AG04450 (cell line): ENCODE measurements around the gene BAG3. TPM values are rescaled to one million over a fixed set of nuclear protein-coding genes. Genes with fewer than 3 reads are reported as not detected.

Source experiments
- CTCF ChIA-PET: fragments of 300-600, 350-600 bp; formaldehyde crosslinking; extraction: SDS; loops from one replicate; lab custom pipeline; 2022; ENCODE audit warnings: antibody characterized with exemption, inconsistent platforms; lab: Charles Lee
- POLR2A ChIA-PET: fragments of 350-600 bp; formaldehyde crosslinking; extraction: SDS; loops from one replicate; lab custom pipeline; 2021; ENCODE audit warnings: antibody characterized with exemption, inconsistent platforms; lab: Yijun Ruan, JAX
- DNase-seq: peaks from one replicate; pipeline ENCODE4 v3.0.0-alpha.2; 2011; ENCODE audit warnings: low read depth, low spot score
- H3K27ac ChIP-seq: one replicate; pipeline ENCODE4 v1.5.1; 2012; ENCODE audit warnings: low read depth, low read length, control low read depth
- H3K27me3 ChIP-seq: one replicate; pipeline ENCODE4 v1.6.0; 2012; ENCODE audit warnings: low read length; ENCODE audit not compliant: control insufficient read depth, insufficient read depth
- H3K4me3 ChIP-seq: 2 replicates; pipeline ENCODE4 v1.5.1; 2011; ENCODE audit warnings: mild to moderate bottlenecking, low read depth, low read length, control low read depth
- H3K9me3 ChIP-seq: 2 replicates; pipeline ENCODE4 v1.5.1; 2012; ENCODE audit warnings: low read length; ENCODE audit not compliant: control insufficient read depth, insufficient read depth
- polyA plus RNA-seq: library from polyadenylated mRNA; depleted of rRNA; stranded (reverse); fragments of >200 nt; gene quantifications from 2 replicates; pipeline ENCODE4 v1.2.3, GENCODE V29; 2011
- TF ChIP-seq, protein P1 (sequence below): IDR thresholded peaks from 2 replicates; pipeline ENCODE4 v1.5.1; 2011; ENCODE audit warnings: low read depth, low read length, control low read depth, inconsistent platforms

BAG3 gene
- polyA plus RNA-seq, 1 experiment: 12.7 TPM

GRCh38 chr10:119644205-119644814, 6.9 kb upstream of the BAG3 start:
- Histone ChIP-seq H3K9me3 (peaks cover 8% of the 10 kb centered on the region), H3K4me3 (no peak overlapping the region), H3K27ac (no peak overlapping the region), H3K27me3 (no peaks in the 10 kb centered on the region)
- ChIA-PET CTCF (interaction anchor here (1.0 to 1.9 kb wide), 5 partner anchors 11 to 215 kb away, joined by 3 to 11 read pairs (median 6); no protein-coding TSS in a partner anchor), POLR2A (interaction anchor here (0.9 kb wide), 1 partner anchor 102 kb away, joined by 3 read pairs; the partner anchor contains the start of gene RGS10)
- DNase-seq: no peak
- TF ChIP-seq, protein P1, sequence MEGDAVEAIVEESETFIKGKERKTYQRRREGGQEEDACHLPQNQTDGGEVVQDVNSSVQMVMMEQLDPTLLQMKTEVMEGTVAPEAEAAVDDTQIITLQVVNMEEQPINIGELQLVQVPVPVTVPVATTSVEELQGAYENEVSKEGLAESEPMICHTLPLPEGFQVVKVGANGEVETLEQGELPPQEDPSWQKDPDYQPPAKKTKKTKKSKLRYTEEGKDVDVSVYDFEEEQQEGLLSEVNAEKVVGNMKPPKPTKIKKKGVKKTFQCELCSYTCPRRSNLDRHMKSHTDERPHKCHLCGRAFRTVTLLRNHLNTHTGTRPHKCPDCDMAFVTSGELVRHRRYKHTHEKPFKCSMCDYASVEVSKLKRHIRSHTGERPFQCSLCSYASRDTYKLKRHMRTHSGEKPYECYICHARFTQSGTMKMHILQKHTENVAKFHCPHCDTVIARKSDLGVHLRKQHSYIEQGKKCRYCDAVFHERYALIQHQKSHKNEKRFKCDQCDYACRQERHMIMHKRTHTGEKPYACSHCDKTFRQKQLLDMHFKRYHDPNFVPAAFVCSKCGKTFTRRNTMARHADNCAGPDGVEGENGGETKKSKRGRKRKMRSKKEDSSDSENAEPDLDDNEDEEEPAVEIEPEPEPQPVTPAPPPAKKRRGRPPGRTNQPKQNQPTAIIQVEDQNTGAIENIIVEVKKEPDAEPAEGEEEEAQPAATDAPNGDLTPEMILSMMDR: peak; percentile 43

DNA sequence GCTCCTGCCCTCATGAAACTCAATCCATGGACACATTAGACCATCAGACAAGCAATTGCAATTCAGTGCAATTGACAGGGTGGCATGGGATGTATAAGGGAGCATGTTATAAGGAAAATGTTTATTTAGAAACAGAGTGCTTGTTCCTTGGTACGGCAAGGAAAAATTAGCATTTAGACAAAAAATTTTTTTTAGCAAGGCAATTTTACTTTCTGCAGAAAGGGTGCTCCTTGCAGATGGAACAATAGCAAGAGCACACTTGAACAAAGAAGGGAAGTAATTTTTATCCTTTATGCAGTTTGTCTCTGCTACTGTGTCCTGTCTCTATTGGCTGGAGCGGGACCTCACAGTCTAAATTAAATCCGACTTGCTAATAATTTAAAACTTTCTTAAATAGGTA, 6.2 kb upstream of the BAG3 start:
- ChIA-PET CTCF (interaction anchor here (1.9 kb wide), 2 partner anchors 12 to 36 kb away, joined by 7 to 11 read pairs; no protein-coding TSS in a partner anchor), POLR2A (interaction anchor here (0.9 kb wide), 1 partner anchor 103 kb away, joined by 3 read pairs; the partner anchor contains the start of gene RGS10)
- no peaks in the 10 kb centered on the region for H3K27me3 ChIP-seq
- no peak overlapping the region for H3K27ac ChIP-seq
- DNase-seq: no peak
- no peak overlapping the region for H3K4me3 ChIP-seq
- TF ChIP-seq, protein P1: no peak
- H3K9me3 ChIP-seq: peaks cover 8% of the 10 kb centered on the region

DNA sequence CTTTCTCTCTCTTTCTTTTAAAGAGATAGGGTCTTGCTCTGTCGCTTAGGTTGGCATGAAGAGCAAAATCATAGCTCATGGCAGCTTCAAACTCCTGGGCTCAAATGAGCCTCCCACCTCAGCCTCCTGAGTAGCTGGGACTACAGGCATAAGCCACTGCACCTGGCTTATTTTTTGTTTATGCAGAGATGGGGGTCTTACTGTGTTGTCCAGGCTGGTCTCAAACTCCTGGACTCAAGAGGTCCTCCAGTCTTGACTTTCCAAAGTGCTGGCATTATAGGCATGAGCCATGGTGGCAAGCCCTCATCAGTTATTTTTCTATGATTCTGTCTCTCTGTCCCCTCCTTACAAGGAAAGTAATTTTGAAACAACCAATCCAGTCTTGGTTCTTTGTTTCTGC, 1.1 kb upstream of the BAG3 start:
- H3K27me3 ChIP-seq: no peaks in the 10 kb centered on the region
- H3K4me3 ChIP-seq: no peak overlapping the region
- CTCF ChIA-PET: interaction anchor here (2.0 to 2.3 kb wide), 2 partner anchors 32 to 42 kb away, joined by 4 to 10 read pairs; no protein-coding TSS in a partner anchor
- no peak overlapping the region for H3K27ac ChIP-seq
- DNase-seq: no peak
- H3K9me3 ChIP-seq: peaks cover 4% of the 10 kb centered on the region; the same call in 1 of the 2 replicates
- POLR2A ChIA-PET: interaction anchor here (1.0 to 1.8 kb wide), 2 partner anchors 16 to 223 kb away, joined by 6 to 9 read pairs; partner anchors contain the start of gene MCMBP
- TF ChIP-seq, protein P1: no peak

GRCh38 chr10:119651514-119652360, 557 bp downstream of the BAG3 start:
- no peaks in the 10 kb centered on the region for H3K27me3 ChIP-seq
- H3K27ac ChIP-seq: peak overlapping the region; percentile 75
- H3K4me3 ChIP-seq: peak overlapping the region; percentile 92
- DNase-seq: no peak
- ChIA-PET POLR2A (interaction anchor here (0.5 to 1.8 kb wide), 15 partner anchors 9 to 551 kb away, joined by 3 to 11 read pairs (median 4); partner anchors contain the start of genes INPP5F, MCMBP, RGS10 and TIAL1), CTCF (interaction anchor here (0.6 to 1.1 kb wide), 2 partner anchors 27 to 74 kb away, joined by 4 to 6 read pairs; partner anchors contain the start of gene INPP5F)
- TF ChIP-seq, protein P1: no peak
- H3K9me3 ChIP-seq: no peaks in the 10 kb centered on the region
